ENCODE measurements around the gene PLS1.
"Not testable (repeated sequence)": the region's sequence is repeated elsewhere in the genome, so short reads cannot be mapped to it uniquely, and the experiment has no call there.

Gene PLS1

GRCh38 chr3:142596726-142597088 lies 514 bp downstream of the PLS1 start:
- no peak for DNase-seq

DNA sequence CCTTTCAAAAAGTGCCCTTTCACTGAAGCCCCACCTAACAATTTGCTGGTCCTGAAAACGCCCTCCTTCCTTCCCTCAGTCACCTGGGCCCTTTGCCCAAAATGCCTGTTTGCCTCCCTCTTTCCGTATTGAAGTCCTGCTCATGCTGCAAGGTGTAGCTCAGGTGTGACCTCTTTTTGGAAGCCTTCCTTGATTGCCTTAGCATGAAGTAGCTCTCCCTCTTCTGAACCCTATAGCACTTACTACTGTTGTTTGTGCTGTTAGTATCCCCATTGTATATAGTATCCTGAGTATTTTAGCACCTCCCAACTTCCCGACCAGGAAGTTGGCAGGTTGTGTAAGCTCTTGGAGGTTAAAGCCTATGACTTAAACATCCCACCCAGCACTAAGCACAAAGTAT lies 1.7 kb downstream of the PLS1 start:
- DNase-seq: no peak

GRCh38 chr3:142601713-142602112 lies 5.5 kb downstream of the PLS1 start:
- no peak for DNase-seq

DNA sequence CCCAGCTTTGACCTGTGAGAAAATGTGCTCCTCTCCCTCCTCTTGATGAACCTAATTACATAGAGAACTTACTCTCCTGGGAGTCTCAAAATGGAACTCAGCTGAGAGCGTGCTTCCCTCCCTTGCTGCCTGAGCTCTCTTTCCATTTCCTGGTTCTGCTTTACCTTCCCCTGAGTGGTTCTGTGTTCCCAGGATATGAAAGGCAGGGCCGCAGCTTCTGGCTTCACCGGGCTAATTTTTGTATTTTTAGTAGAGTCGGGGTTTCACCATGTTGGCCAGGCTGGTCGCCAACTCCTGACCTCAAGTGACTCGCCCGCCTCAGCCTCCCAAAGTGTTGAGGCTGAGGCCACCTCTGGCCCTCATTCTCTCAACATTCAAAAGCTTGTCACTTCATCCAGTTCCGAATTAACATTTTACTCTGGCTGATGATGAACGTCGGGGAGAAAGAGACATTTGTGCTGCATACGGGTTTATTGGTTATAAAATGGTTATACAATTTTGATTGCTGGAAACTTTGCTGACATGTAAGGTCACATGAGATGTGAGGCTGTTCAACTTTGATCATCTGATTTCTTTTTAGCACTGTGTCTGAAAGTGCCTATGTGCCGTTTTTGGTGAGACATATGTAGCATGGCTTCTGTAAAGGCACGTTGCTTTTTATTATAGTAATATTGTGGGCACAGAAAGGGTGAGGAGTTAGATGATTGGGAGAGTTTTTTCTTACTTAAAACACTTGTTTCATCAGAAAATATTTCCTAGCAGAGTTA lies 6.6 kb downstream of the PLS1 start:
- DNase-seq: no peak

GRCh38 chr3:142603386-142603705 lies 7.2 kb downstream of the PLS1 start:
- DNase-seq: not testable (repeated sequence)

DNA sequence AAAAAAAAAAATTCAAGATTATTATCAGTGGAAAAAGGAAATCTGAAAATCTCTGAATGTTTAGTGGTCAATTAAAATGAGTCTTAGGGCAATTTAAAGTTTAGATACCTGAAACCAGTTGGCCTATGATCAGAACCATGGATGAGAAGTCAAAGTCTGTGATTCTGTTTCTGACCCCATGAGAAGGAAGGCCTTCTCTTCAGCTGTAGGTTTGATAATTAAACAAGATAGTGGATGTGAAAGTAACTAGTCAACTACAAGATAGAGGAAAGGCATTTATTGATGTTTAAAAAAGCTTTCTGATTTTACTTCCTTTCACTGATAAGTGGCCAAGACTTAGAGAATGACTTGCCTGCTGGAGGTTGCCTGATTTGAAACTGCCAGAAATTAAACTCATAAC lies 8.7 kb downstream of the PLS1 start:
- no peak for DNase-seq

DNA sequence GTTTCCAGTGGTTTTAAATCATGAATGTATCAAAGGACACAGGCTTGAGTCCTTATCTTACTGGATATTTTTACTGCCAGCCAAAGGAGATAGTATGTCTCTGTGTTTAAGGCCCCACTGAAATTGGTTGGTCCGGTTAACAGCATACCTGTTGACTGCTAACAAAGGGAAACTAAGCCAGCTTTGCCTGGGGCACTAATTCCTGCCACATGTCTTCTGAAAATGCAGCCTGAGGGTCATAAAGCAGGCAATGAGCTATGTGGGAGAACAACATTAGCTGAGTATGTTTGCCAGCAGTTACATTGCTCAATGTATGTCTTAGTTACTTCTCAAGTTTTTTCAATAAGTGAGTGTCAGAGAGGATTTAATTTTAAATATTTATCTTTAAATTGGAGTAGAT lies 12.4 kb downstream of the PLS1 start:
- DNase-seq: no peak

- no peak for DNase-seq
Measured at GRCh38 chr3:142609136-142609535, 12.9 kb downstream of the PLS1 start.

GRCh38 chr3:142611206-142611605 lies 15.0 kb downstream of the PLS1 start:
- DNase-seq: no peak

- DNase-seq: no peak
Measured at GRCh38 chr3:142613491-142613890, 17.3 kb downstream of the PLS1 start.

DNA sequence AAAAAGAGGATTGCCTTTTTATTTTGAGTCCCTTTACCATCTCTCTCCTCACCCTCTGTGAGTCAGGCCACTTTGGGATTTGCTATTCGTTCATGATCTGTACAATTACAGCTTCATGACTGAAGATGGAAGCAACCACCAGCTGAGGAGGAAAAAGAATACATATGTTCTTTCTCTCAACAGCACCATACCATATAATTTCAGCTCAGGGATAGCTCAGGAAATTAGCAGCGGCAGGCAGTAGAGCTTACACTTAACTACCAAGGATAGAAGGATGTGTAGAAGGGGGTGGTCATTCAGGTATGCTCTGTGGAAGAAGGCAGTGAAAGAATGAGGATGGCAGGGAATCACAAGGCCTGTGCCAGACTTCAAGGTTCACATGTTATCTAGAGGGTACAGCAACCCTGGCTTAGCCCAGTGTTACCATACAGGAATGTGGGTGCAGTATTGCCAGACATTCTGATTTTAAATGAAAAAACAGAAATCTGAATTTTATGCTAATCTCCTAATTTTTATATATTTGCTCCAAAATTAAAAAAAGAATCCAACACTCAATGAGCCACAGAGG lies 17.9 kb downstream of the PLS1 start:
- DNase-seq: no peak

DNA sequence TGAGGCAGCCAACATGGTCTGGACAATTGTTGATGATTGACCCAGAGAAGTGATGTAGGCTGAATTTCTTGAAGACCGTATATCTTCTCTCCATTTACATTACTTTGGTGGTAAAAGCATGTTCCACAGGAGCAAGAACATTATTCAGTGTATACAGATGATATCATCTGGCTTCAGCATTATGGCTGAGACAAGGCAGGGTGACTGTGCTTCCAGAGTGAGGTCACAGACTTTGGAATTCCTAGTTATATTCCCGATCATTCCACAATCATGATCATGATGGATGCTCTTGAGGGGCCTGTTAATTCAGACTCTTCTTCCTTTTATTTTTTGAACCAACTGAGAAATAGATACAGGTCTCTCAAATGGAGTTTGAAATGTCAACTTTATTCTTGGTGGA lies 19.0 kb downstream of the PLS1 start:
- no peak for DNase-seq

- DNase-seq: no peak
Measured at GRCh38 chr3:142618917-142619461, 22.8 kb downstream of the PLS1 start.

DNA sequence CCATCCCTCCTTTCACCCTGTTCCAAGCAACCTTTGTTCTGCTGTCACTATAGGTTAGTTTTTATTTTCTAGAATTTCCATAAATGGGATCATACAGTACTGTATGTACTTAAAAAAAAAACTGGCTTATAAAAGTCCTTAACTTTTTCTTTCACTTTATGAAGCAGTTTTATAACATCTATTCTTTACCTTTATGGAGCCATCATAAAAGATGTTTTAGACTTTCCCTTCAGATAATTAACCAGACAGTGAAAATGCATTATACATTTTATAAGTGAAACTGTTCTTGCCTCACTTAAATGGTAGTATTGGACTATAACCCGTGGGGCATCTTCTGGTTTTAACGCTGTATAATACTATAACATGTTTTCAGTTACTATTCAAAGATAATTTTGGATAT lies 26.2 kb downstream of the PLS1 start:
- no peak for DNase-seq

DNA sequence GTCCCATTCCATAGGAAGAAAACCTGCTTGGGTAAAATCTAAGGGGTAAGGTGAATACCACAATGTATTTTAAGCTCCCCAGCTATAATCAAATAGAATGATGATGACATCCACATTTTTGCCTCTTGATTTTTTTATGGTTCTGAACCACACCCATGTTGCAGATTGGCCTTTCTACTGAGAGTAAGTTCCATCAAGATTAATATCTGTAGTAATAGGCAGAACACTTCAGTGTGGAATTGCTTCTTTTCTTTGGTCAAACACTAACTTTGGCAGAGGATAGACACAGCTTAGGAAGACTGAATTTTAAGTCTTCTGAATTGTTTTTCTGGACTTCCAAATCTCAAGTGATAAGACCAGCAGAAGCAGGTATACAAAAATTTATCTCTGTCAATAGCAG lies 27.0 kb downstream of the PLS1 start:
- no peak for DNase-seq

GRCh38 chr3:142624341-142625152 lies 28.4 kb downstream of the PLS1 start:
- no peak for DNase-seq

DNA sequence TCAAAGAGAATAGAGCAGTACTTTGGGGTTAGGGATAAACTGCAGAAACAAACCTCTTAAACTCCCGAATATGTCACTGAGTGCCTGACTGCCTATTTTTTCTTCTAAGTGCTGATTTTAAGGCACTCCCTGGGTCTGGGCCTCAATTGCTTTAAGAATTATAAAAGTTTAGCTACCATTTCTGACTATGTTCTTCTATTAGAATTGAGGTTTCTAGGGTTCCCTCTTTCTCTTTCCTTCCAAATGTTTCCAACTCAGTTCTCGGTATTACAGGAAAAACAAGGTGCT lies 28.9 kb downstream of the PLS1 start:
- DNase-seq: no peak

DNA sequence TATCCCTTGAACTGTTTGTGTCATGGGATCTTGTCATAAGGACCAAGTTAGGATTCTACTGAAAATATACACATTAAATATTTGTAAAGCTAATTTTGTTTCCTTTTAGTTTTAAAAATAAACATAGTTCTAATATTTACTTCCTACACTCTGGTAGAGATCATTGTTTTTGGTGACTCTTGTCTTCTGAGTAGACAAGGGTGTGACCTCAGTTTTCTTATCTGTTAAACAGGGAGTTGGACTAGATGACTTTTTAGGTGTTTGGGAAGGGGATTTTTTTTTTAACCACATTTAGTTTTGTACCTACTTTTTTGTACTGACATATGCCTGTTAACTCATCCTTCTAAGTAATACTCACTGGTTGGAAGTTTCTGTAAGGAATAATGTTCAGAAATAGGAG lies 30.8 kb downstream of the PLS1 start:
- no peak for DNase-seq

GRCh38 chr3:142628801-142629200 lies 32.6 kb downstream of the PLS1 start:
- DNase-seq: no peak

- DNase-seq: peak; percentile 75
Measured at GRCh38 chr3:142633073-142633472, 36.9 kb downstream of the PLS1 start.

DNA sequence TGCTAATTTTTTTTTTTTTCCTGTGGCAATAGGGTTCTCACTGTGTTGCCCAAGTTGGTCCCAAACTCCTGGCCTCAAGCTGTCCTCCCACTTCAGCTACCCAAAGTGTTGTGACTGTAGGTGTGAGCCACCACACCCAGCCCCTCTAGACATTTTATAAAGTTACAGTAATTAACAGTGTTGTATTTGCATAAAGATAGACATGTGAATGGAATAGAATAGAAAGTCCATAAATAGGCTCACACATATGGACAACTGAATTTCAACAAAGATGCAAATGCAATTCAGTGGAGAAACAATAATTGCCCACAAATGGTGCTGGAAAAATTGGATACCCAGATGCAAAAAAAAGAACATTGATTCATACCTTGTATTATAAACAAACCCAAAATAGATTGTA lies 39.9 kb downstream of the PLS1 start:
- DNase-seq: no peak

GRCh38 chr3:142636664-142637063 lies 40.5 kb downstream of the PLS1 start:
- DNase-seq: no peak

DNA sequence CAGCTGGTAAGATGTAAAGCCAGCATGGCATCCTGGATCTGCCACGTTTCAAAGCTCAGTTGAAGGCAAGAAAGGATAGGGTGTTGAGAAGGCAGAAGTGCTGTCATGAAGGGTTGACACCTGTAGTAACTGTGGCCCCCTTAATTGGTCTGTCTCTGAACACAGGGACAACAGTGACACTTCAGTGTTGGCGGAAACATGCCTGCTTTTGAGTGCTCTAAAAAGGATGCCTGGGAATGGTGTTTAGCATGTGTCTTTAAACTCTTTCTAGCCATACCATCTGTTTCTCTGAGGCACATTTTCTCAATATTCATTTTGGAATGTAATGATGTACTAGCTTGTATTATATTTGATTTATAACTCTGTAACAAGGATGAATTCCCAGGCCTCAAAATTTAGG lies 42.1 kb downstream of the PLS1 start:
- no peak for DNase-seq

GRCh38 chr3:142641504-142641903 lies 45.3 kb downstream of the PLS1 start:
- no peak for DNase-seq
